Measurements from ENCODE around the gene MLF2. TPM values are rescaled to one million over a fixed set of nuclear protein-coding genes. Genes with fewer than 3 reads are reported as not detected.

The MLF2 gene
- polyA plus RNA-seq, 1 donor from 2014 or later, result 134 TPM

- Histone ChIP-seq H3K4me2 (ENCODE audit: low read length) (no peak overlapping the region), H3F3A (ENCODE audit: insufficient read depth, low read length, poor library complexity, severe bottlenecking) (no peaks in the 10 kb centered on the region), H3K9me2 (ENCODE audit: insufficient read depth, low read length) (no peaks in the 10 kb centered on the region), H3K9me3 (ENCODE audit: low read length) (no peaks in the 10 kb centered on the region), H3K4me3 (ENCODE audit: low read length) (no peak overlapping the region), H3K27me3 (ENCODE audit: insufficient read depth, low read depth, low read length) (no peaks in the 10 kb centered on the region), H3K79me2 (replicated peaks; ENCODE audit: insufficient read depth, low read length) (peaks cover 31% of the 10 kb centered on the region), H3K36me3 (ENCODE audit: insufficient read depth, low read length) (peaks cover 7% of the 10 kb centered on the region), H2AFZ (ENCODE audit: low read depth, low read length) (no peak overlapping the region), H3K9ac (ENCODE audit: low read length) (no peak overlapping the region), H3K27ac (ENCODE audit: low read length) (no peak overlapping the region), H4K20me1 (ENCODE audit: insufficient read depth) (peaks cover 21% of the 10 kb centered on the region)
- TF ChIP-seq SMC3 (conservative IDR thresholded peaks at IDR 0.05; ENCODE audit: poor library complexity) (no peak), POLR2AphosphoS5 (IDR thresholded peaks at IDR 0.05) (no peak), MXI1 (conservative IDR thresholded peaks at IDR 0.05; ENCODE audit: poor library complexity, severe bottlenecking) (no peak), EP300 (conservative IDR thresholded peaks at IDR 0.05; ENCODE audit: poor library complexity, severe bottlenecking) (no peak)
Measured at GRCh38 chr12:6773590-6774351, 20.8 kb upstream of the MLF2 start.

DNA sequence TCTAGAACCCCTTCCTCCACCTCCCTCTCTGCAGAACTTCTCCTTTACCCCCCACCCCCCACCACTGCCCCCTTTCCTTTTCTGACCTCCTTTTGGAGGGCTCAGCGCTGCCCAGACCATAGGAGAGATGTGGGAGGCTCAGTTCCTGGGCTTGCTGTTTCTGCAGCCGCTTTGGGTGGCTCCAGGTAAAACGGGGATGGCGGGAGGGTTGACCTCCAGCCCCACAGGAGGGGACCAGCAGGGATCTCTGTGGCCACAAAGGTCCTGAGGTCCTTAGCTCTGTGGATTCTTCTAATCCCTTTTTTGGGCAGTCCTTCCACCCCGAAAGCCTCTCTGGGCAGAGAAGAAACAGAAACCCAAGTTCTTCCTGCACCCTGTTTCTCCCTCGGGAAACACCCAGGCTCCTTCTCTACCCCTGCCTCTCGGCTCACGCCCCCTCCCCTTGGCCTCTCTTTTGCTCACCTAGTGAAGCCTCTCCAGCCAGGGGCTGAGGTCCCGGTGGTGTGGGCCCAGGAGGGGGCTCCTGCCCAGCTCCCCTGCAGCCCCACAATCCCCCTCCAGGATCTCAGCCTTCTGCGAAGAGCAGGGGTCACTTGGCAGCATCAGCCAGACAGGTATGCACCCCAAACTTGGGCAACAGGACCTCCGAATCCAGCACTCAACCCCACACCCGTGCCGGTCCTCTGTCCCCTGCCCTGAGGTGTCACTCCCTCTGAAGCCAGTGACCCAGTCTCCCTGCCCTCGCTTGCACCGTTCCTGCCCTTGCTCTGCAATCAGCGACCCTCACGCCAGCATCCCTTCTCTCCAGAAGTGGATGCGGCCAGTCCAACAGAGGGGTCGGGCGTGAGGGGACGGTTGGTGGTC, 20.0 kb upstream of the MLF2 start:
- no peak for TF ChIP-seq EZH2 (IDR thresholded peaks at IDR 0.05; ENCODE audit: borderline replicate concordance, insufficient read depth, low read length, poor library complexity, severe bottlenecking)
- no peak for TF ChIP-seq SMC3 (conservative IDR thresholded peaks at IDR 0.05; ENCODE audit: poor library complexity)
- TF ChIP-seq POLR2AphosphoS5 (IDR thresholded peaks at IDR 0.05), result no peak
- TF ChIP-seq RAD21 (conservative IDR thresholded peaks at IDR 0.05), result no peak
- no peaks in the 10 kb centered on the region for H3K9me2 ChIP-seq (ENCODE audit: insufficient read depth, low read length)
- H3F3A ChIP-seq (ENCODE audit: insufficient read depth, low read length, poor library complexity, severe bottlenecking), result peaks cover 1% of the 10 kb centered on the region
- peaks cover 7% of the 10 kb centered on the region for H3K36me3 ChIP-seq (ENCODE audit: insufficient read depth, low read length)
- no peak overlapping the region for H3K27ac ChIP-seq (ENCODE audit: low read length)
- H4K20me1 ChIP-seq (ENCODE audit: insufficient read depth), result peaks cover 29% of the 10 kb centered on the region
- H3K9me3 ChIP-seq (ENCODE audit: low read length), result no peaks in the 10 kb centered on the region
- H3K4me2 ChIP-seq (ENCODE audit: low read length), result no peak overlapping the region
- H3K79me2 ChIP-seq (replicated peaks; ENCODE audit: insufficient read depth, low read length), result peaks cover 39% of the 10 kb centered on the region
- no peak overlapping the region for H2AFZ ChIP-seq (ENCODE audit: low read depth, low read length)
- H3K4me3 ChIP-seq (ENCODE audit: low read length), result no peak overlapping the region
- no peaks in the 10 kb centered on the region for H3K27me3 ChIP-seq (ENCODE audit: insufficient read depth, low read depth, low read length)
- H3K9ac ChIP-seq (ENCODE audit: low read length), result no peak overlapping the region

DNA sequence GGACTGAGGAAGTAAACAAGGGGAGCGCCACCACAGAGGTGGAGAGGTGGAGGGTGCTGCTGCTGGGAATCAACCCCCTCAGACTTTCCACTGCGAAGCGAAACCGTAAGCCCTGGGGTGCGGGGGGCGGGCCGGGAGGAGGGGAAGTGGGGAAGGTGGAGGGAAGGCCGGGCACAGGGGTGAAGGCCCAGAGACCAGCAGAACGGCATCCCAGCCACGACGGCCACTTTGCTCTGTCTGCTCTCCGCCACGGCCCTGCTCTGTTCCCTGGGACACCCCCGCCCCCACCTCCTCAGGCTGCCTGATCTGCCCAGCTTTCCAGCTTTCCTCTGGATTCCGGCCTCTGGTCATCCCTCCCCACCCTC, 19.4 kb upstream of the MLF2 start, which contains the start of gene LAG3:
TSS of gene LAG3 (plus strand) at position 190 of the 365 bp plus-strand sequence. CDS start 333 bp downstream, outside the sequence.
- Histone ChIP-seq H3K4me3 (ENCODE audit: low read length) (no peak within 1 kb of the TSS), H3K9me3 (ENCODE audit: low read length) (no peaks in the 10 kb centered on the region), H4K20me1 (ENCODE audit: insufficient read depth) (peaks cover 33% of the 10 kb centered on the region), H3F3A (ENCODE audit: insufficient read depth, low read length, poor library complexity, severe bottlenecking) (peaks cover 6% of the 10 kb centered on the region), H3K9ac (ENCODE audit: low read length) (no peak within 1 kb of the TSS), H3K36me3 (ENCODE audit: insufficient read depth, low read length) (peaks cover 4% of the 10 kb centered on the region), H3K27ac (ENCODE audit: low read length) (no peak within 1 kb of the TSS), H3K79me2 (replicated peaks; ENCODE audit: insufficient read depth, low read length) (peaks cover 44% of the 10 kb centered on the region), H3K27me3 (ENCODE audit: insufficient read depth, low read depth, low read length) (no peaks in the 10 kb centered on the region), H3K9me2 (ENCODE audit: insufficient read depth, low read length) (no peaks in the 10 kb centered on the region), H3K4me2 (ENCODE audit: low read length) (no peak within 1 kb of the TSS), H2AFZ (ENCODE audit: low read depth, low read length) (no peak within 1 kb of the TSS)
- no peak for TF ChIP-seq EZH2 (IDR thresholded peaks at IDR 0.05; ENCODE audit: borderline replicate concordance, insufficient read depth, low read length, poor library complexity, severe bottlenecking)
- TF ChIP-seq POLR2AphosphoS5 (IDR thresholded peaks at IDR 0.05), result peak; percentile 18
- no peak for TF ChIP-seq TAF1 (IDR thresholded peaks at IDR 0.05; ENCODE audit: low read depth)
- no peak for TF ChIP-seq CTCF (IDR thresholded peaks at IDR 0.05; ENCODE audit: poor library complexity, severe bottlenecking)
